GM23338 (cell line): ENCODE results near the gene AGA. TPM values are rescaled to one million over a fixed set of nuclear protein-coding genes. Genes with fewer than 3 reads are reported as not detected.
A peak's percentile ranks its signal among the peaks of the same experiment; 100 is the strongest.

Experiments used
- ATAC-seq: fragments of 200-7000 bp; cut with Tn5 transposase; 3 replicates; pipeline ENCODE4 v1.9.1; 2020
- DNase-seq: peaks from one replicate; pipeline ENCODE4 v3.0.0-alpha.2; 2015; ENCODE audit warnings: low spot score
- H2AFZ ChIP-seq: fragments of 200-600 bp; sonication (generic); 2 replicates; pipeline ENCODE4 v1.8.0; 2016; ENCODE audit warnings: antibody characterized with exemption, mild to moderate bottlenecking, moderate library complexity
- H3F3A ChIP-seq: fragments of 200-600 bp; sonication (generic); replicated peaks from 2 replicates; pipeline ENCODE4 v1.8.0; 2017; ENCODE audit warnings: antibody characterized with exemption, mixed run types, low read depth
- H3K27ac ChIP-seq: fragments of 200-600 bp; sonication (generic); 2 replicates; pipeline ENCODE4 v1.6.1; 2016; ENCODE audit warnings: low read depth
- H3K27me3 ChIP-seq: fragments of 200-600 bp; sonication (generic); 2 replicates; pipeline ENCODE4 v1.8.0; 2016; ENCODE audit warnings: mild to moderate bottlenecking, mixed run types, moderate library complexity; ENCODE audit not compliant: insufficient read depth
- H3K36me3 ChIP-seq: fragments of 200-600 bp; sonication (generic); 2 replicates; pipeline ENCODE4 v1.8.0; 2016; ENCODE audit warnings: mild to moderate bottlenecking; ENCODE audit not compliant: insufficient read depth
- H3K4me1 ChIP-seq: fragments of 200-600 bp; sonication (generic); 2 replicates; pipeline ENCODE4 v1.8.0; 2016; ENCODE audit warnings: mild to moderate bottlenecking, moderate library complexity; ENCODE audit not compliant: insufficient read depth
- H3K4me2 ChIP-seq: fragments of 200-600 bp; sonication (generic); 2 replicates; pipeline ENCODE4 v1.7.1; 2017; ENCODE audit warnings: mixed run types
- H3K4me3 ChIP-seq: fragments of 200-600 bp; sonication (generic); 2 replicates; pipeline ENCODE4 v1.6.1; 2016; ENCODE audit warnings: mixed run types
- H3K79me2 ChIP-seq: fragments of 200-600 bp; sonication (generic); replicated peaks from 2 replicates; pipeline ENCODE4 v1.8.0; 2017; ENCODE audit warnings: mild to moderate bottlenecking; ENCODE audit not compliant: insufficient read depth
- H3K9me2 ChIP-seq: fragments of 200-600 bp; sonication (generic); 2 replicates; pipeline ENCODE4 v1.8.0; 2017; ENCODE audit not compliant: insufficient read depth
- H4K20me1 ChIP-seq: fragments of 200-600 bp; sonication (generic); replicated peaks from 2 replicates; pipeline ENCODE4 v1.8.0; 2017; ENCODE audit warnings: mild to moderate bottlenecking; ENCODE audit not compliant: insufficient read depth
- H3K27ac Mint-ChIP-seq: 2 replicates; pipeline ENCODE4 v1.8.0; 2020; ENCODE audit warnings: inconsistent platforms, mild to moderate bottlenecking, moderate library complexity, mixed read lengths
- H3K27me3 Mint-ChIP-seq: 3 replicates; pipeline ENCODE4 v1.8.0; 2022; ENCODE audit warnings: low read depth, mild to moderate bottlenecking, moderate library complexity, mixed read lengths, inconsistent platforms; ENCODE audit not compliant: insufficient read depth, poor library complexity
- H3K36me3 Mint-ChIP-seq: 3 replicates; pipeline ENCODE4 v1.8.0; 2021; ENCODE audit warnings: low read depth, mild to moderate bottlenecking, inconsistent platforms, moderate library complexity, mixed read lengths
- H3K4me1 Mint-ChIP-seq: 3 replicates; pipeline ENCODE4 v1.8.0; 2020; ENCODE audit warnings: mild to moderate bottlenecking, inconsistent platforms, mixed read lengths
- H3K4me3 Mint-ChIP-seq: 3 replicates; pipeline ENCODE4 v1.8.0; 2021; ENCODE audit warnings: moderate library complexity, mild to moderate bottlenecking, inconsistent platforms, mixed read lengths
- H3K9me3 Mint-ChIP-seq: 3 replicates; pipeline ENCODE4 v1.8.0; 2020; ENCODE audit warnings: moderate library complexity, mild to moderate bottlenecking, inconsistent platforms, mixed read lengths
- CREB1 ChIP-seq: fragments of 250-450 bp; sonication (Bioruptor Pico); IDR thresholded peaks from 2 replicates; pipeline ENCODE4 v1.5.0; 2020; ENCODE audit warnings: low read depth, mild to moderate bottlenecking, moderate library complexity
- EZH2 ChIP-seq: fragments of 200-600 bp; sonication (generic); IDR thresholded peaks from one replicate; pipeline ENCODE4 v1.8.0; 2017; ENCODE audit warnings: antibody characterized with exemption, mild to moderate bottlenecking, low read depth; ENCODE audit not compliant: unreplicated experiment
- EZH2phosphoT487 ChIP-seq: fragments of 200-600 bp; sonication (generic); IDR thresholded peaks from one replicate; pipeline ENCODE4 v1.8.1; 2018; ENCODE audit warnings: antibody characterized with exemption; ENCODE audit not compliant: unreplicated experiment
- JUNB ChIP-seq: IDR thresholded peaks from one replicate; pipeline ENCODE4 v1.6.1; 2016; ENCODE audit warnings: antibody characterized with exemption; ENCODE audit not compliant: unreplicated experiment
- NANOG ChIP-seq: IDR thresholded peaks from 2 replicates; pipeline ENCODE4 v1.6.1; 2016; ENCODE audit warnings: antibody characterized with exemption, borderline replicate concordance
- POLR2AphosphoS5 ChIP-seq: IDR thresholded peaks from 2 replicates; pipeline ENCODE4 v1.6.1; 2016; ENCODE audit warnings: antibody characterized with exemption, low read depth
- STAT1 ChIP-seq: IDR thresholded peaks from one replicate; pipeline ENCODE4 v1.6.1; 2016; ENCODE audit warnings: antibody characterized with exemption; ENCODE audit not compliant: unreplicated experiment
- ZNF114 ChIP-seq: fragments of 250-450 bp; sonication (Bioruptor Pico); IDR thresholded peaks from 2 replicates; pipeline ENCODE4 v1.5.0; 2020; ENCODE audit warnings: mild to moderate bottlenecking, moderate library complexity
- ZNF331 ChIP-seq: fragments of 250-450 bp; sonication (Bioruptor Pico); IDR thresholded peaks from 2 replicates; pipeline ENCODE4 v1.5.0; 2020; ENCODE audit warnings: low read depth, mild to moderate bottlenecking, moderate library complexity
- polyA plus RNA-seq: library from polyadenylated mRNA; unstranded; fragments of >200 nt; fragmentation: Nextera tagmentation; extraction: Ambion mirVana; gene quantifications from 2 replicates; pipeline ENCODE4 v1.2.1, GENCODE V29; 2016
- total RNA-seq: library from RNA; depleted of rRNA; stranded (reverse); fragments of >200 nt; shearing (Covaris generic); gene quantifications from 2 replicates; pipeline ENCODE4 v1.2.3, GENCODE V29; 2014
- TF ChIP-seq, protein P1 (sequence below), 2 experiments: fragments of 200-600 bp in 1 of 2; sonication (generic) in 1 of 2; conservative IDR thresholded peaks; 2 replicates each; pipeline versions ENCODE4 v1.5.1 to v1.6.1; 2016 to 2017; ENCODE audit warnings: antibody characterized with exemption in 2 of 2, low read depth in 2 of 2, mild to moderate bottlenecking in 2 of 2, moderate library complexity in 1 of 2
- TF ChIP-seq, protein P2 (sequence below): fragments of 250-450 bp; sonication (Bioruptor Pico); IDR thresholded peaks from 2 replicates; pipeline ENCODE4 v1.5.0; 2020; ENCODE audit warnings: mild to moderate bottlenecking, moderate library complexity
- TF ChIP-seq, protein P3 (sequence below): IDR thresholded peaks from 2 replicates; pipeline ENCODE4 v1.6.1; 2016; ENCODE audit warnings: antibody characterized with exemption
- TF ChIP-seq, protein P4 (sequence below): IDR thresholded peaks from one replicate; pipeline ENCODE4 v1.6.1; 2018; ENCODE audit warnings: antibody characterized with exemption; ENCODE audit not compliant: unreplicated experiment

Gene AGA
- total and polyA plus RNA-seq, 2 experiments from 2014 or later, result 5.5 to 12.8 TPM

DNA sequence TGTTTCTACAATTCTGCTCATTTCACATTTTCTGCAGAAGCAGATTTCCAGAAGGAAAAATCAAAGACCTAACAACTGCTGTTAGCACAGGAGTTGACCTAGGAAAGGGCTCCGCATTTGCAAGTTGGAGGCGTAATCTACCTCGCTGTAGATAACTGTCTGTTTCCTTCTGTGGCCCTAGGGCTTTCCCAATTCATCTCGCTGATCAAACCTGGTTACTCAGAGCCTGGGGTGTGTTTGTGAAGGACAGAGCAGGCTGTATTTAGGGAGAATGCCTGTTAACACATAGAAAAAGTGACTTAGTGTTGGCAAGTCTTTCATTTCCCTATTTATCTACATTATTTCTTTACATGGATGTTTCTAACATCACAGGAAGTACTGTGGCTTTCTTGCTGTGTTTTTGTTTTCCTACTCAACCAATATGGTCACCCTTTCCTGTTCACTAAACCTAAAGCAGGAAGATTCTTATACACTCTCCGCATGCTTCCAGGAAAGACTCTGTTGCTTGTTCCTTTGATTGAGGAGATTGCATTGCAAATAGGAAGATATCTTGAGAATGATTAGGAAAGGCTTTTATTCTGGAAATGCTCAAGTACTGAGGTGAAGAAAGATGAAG lies 40.5 kb downstream of the AGA start:
- Mint-ChIP-seq H3K9me3 (no peaks in the 10 kb centered on the region; the same call in 2 of the 3 replicates), H3K4me3 (no peak overlapping the region), H3K27me3 (no peaks in the 10 kb centered on the region), H3K27ac (peak overlapping the region; percentile 77), H3K36me3 (no peaks in the 10 kb centered on the region; the same call in 2 of the 3 replicates), H3K4me1 (peaks cover 17% of the 10 kb centered on the region)
- TF ChIP-seq NANOG, result no peak
- no peak for TF ChIP-seq EZH2
- TF ChIP-seq STAT1, result no peak
- no peak for TF ChIP-seq POLR2AphosphoS5
- TF ChIP-seq, protein P1, sequence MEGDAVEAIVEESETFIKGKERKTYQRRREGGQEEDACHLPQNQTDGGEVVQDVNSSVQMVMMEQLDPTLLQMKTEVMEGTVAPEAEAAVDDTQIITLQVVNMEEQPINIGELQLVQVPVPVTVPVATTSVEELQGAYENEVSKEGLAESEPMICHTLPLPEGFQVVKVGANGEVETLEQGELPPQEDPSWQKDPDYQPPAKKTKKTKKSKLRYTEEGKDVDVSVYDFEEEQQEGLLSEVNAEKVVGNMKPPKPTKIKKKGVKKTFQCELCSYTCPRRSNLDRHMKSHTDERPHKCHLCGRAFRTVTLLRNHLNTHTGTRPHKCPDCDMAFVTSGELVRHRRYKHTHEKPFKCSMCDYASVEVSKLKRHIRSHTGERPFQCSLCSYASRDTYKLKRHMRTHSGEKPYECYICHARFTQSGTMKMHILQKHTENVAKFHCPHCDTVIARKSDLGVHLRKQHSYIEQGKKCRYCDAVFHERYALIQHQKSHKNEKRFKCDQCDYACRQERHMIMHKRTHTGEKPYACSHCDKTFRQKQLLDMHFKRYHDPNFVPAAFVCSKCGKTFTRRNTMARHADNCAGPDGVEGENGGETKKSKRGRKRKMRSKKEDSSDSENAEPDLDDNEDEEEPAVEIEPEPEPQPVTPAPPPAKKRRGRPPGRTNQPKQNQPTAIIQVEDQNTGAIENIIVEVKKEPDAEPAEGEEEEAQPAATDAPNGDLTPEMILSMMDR (conservative IDR thresholded peaks at IDR 0.05; ENCODE audit: low read depth in 2 of 2), result no peak
- TF ChIP-seq, protein P2, sequence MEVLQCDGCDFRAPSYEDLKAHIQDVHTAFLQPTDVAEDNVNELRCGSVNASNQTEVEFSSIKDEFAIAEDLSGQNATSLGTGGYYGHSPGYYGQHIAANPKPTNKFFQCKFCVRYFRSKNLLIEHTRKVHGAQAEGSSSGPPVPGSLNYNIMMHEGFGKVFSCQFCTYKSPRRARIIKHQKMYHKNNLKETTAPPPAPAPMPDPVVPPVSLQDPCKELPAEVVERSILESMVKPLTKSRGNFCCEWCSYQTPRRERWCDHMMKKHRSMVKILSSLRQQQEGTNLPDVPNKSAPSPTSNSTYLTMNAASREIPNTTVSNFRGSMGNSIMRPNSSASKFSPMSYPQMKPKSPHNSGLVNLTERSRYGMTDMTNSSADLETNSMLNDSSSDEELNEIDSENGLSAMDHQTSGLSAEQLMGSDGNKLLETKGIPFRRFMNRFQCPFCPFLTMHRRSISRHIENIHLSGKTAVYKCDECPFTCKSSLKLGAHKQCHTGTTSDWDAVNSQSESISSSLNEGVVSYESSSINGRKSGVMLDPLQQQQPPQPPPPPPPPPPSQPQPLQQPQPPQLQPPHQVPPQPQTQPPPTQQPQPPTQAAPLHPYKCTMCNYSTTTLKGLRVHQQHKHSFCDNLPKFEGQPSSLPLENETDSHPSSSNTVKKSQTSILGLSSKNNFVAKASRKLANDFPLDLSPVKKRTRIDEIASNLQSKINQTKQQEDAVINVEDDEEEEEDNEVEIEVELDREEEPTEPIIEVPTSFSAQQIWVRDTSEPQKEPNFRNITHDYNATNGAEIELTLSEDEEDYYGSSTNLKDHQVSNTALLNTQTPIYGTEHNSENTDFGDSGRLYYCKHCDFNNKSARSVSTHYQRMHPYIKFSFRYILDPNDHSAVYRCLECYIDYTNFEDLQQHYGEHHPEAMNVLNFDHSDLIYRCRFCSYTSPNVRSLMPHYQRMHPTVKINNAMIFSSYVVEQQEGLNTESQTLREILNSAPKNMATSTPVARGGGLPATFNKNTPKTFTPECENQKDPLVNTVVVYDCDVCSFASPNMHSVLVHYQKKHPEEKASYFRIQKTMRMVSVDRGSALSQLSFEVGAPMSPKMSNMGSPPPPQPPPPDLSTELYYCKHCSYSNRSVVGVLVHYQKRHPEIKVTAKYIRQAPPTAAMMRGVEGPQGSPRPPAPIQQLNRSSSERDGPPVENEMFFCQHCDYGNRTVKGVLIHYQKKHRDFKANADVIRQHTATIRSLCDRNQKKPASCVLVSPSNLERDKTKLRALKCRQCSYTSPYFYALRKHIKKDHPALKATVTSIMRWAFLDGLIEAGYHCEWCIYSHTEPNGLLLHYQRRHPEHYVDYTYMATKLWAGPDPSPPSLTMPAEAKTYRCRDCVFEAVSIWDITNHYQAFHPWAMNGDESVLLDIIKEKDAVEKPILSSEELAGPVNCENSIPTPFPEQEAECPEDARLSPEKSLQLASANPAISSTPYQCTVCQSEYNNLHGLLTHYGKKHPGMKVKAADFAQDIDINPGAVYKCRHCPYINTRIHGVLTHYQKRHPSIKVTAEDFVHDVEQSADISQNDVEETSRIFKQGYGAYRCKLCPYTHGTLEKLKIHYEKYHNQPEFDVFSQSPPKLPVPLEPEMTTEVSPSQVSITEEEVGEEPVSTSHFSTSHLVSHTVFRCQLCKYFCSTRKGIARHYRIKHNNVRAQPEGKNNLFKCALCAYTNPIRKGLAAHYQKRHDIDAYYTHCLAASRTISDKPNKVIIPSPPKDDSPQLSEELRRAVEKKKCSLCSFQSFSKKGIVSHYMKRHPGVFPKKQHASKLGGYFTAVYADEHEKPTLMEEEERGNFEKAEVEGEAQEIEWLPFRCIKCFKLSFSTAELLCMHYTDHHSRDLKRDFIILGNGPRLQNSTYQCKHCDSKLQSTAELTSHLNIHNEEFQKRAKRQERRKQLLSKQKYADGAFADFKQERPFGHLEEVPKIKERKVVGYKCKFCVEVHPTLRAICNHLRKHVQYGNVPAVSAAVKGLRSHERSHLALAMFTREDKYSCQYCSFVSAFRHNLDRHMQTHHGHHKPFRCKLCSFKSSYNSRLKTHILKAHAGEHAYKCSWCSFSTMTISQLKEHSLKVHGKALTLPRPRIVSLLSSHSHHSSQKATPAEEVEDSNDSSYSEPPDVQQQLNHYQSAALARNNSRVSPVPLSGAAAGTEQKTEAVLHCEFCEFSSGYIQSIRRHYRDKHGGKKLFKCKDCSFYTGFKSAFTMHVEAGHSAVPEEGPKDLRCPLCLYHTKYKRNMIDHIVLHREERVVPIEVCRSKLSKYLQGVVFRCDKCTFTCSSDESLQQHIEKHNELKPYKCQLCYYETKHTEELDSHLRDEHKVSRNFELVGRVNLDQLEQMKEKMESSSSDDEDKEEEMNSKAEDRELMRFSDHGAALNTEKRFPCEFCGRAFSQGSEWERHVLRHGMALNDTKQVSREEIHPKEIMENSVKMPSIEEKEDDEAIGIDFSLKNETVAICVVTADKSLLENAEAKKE, result no peak
- TF ChIP-seq, protein P3, sequence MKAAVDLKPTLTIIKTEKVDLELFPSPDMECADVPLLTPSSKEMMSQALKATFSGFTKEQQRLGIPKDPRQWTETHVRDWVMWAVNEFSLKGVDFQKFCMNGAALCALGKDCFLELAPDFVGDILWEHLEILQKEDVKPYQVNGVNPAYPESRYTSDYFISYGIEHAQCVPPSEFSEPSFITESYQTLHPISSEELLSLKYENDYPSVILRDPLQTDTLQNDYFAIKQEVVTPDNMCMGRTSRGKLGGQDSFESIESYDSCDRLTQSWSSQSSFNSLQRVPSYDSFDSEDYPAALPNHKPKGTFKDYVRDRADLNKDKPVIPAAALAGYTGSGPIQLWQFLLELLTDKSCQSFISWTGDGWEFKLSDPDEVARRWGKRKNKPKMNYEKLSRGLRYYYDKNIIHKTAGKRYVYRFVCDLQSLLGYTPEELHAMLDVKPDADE, result no peak
- TF ChIP-seq ZNF114 (CRISPR knock-in tag), result no peak
- TF ChIP-seq, protein P4, sequence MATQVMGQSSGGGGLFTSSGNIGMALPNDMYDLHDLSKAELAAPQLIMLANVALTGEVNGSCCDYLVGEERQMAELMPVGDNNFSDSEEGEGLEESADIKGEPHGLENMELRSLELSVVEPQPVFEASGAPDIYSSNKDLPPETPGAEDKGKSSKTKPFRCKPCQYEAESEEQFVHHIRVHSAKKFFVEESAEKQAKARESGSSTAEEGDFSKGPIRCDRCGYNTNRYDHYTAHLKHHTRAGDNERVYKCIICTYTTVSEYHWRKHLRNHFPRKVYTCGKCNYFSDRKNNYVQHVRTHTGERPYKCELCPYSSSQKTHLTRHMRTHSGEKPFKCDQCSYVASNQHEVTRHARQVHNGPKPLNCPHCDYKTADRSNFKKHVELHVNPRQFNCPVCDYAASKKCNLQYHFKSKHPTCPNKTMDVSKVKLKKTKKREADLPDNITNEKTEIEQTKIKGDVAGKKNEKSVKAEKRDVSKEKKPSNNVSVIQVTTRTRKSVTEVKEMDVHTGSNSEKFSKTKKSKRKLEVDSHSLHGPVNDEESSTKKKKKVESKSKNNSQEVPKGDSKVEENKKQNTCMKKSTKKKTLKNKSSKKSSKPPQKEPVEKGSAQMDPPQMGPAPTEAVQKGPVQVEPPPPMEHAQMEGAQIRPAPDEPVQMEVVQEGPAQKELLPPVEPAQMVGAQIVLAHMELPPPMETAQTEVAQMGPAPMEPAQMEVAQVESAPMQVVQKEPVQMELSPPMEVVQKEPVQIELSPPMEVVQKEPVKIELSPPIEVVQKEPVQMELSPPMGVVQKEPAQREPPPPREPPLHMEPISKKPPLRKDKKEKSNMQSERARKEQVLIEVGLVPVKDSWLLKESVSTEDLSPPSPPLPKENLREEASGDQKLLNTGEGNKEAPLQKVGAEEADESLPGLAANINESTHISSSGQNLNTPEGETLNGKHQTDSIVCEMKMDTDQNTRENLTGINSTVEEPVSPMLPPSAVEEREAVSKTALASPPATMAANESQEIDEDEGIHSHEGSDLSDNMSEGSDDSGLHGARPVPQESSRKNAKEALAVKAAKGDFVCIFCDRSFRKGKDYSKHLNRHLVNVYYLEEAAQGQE, result no peak
- no peak for TF ChIP-seq CREB1 (CRISPR knock-in tag)
- TF ChIP-seq ZNF331, result no peak
- no peak for TF ChIP-seq JUNB
- no peak for TF ChIP-seq EZH2phosphoT487
- no peaks in the 10 kb centered on the region for H3F3A ChIP-seq
- H3K4me3 ChIP-seq, result no peak overlapping the region
- H3K79me2 ChIP-seq, result no peaks in the 10 kb centered on the region
- no peaks in the 10 kb centered on the region for H3K9me2 ChIP-seq
- H3K4me2 ChIP-seq, result peak overlapping the region; percentile 34; the same call in 1 of the 2 replicates
- no peaks in the 10 kb centered on the region for H3K36me3 ChIP-seq
- ATAC-seq, result peak; percentile 37; the same call in 2 of the 3 replicates
- H3K27me3 ChIP-seq, result no peaks in the 10 kb centered on the region
- H4K20me1 ChIP-seq, result no peaks in the 10 kb centered on the region
- H2AFZ ChIP-seq, result peak overlapping the region; percentile 87
- peak overlapping the region; percentile 73; the same call in 1 of the 2 replicates for H3K27ac ChIP-seq
- no peak for DNase-seq
- peaks cover 14% of the 10 kb centered on the region; the same call in 1 of the 2 replicates for H3K4me1 ChIP-seq
